ENCODE data around the gene C19orf33.
"Not testable (repeated sequence)": the region's sequence is repeated elsewhere in the genome, so short reads cannot be mapped to it uniquely, and the experiment has no call there.

Gene C19orf33

DNA sequence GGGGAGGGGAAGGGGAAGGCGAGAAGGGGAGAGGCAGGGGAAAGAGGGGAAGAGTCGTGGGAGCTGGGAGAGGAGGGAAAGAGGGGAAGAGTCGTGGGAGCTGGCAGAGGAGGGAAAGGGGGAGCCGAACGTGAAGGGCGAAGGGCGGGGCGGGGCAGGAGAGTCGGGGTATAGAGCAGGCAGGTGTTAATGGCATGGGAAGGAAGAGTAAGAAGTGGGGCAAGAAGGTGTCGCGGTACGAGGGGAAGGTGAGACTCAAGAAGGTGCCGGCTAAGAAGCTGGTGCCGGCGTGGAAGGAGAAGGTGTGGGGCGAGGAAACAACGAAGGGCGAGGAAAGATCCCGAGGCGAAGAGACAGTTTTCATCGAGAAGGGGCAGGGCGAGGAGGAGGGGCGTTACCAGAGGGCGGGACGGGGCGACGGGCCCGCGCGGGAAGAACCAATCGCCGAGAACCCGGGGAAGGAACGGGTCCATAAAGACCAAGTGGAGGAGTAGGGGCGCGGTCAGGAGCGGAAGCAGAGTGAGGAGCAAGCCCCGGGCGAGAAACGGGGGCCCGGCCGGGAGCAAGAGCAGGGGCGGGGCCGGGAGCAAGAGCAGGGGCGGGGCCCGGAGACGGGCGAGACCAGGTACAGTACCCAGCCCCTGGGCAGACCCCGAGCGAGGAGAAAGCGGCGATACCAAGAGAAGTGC, 32.0 kb downstream of the C19orf33 start:
- FAIRE-seq: no peak

DNA sequence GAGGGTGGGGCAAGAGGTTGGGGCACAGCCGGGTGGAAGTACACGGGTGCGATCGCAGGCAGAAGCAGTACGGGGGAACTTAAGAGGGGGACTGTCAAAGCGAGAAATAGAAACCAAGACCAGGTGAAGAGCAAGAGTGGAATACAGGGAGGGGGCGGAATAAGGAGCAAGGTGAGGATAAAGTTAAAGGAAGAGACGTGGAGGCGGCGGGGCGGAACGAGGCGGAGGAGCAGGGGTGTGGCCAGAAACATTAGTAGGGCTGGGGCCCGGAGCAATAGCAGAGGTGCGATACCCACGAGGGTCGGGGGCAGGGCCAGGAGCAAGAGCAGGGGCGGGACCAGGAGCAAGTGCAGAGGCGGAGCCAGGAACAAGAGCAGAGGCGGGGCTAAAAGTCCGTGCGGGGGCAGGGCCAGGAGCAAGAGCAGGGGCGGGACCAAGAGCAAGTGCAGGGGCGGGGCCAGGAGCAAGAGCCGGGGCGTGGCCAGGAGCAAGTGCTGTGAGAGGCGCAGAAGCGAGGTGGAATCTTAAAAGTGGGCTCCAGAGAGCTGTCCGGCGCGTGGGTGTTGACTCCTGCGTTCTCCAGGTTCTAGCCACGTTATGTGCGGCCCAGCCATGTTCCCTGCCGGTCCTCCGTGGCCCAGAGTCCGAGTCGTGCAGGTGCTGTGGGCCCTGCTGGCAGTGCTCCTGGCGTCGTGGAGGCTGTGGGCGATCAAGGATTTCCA, 32.7 kb downstream of the C19orf33 start:
- FAIRE-seq: no peak
- peak; percentile 89 for DNase-seq (ENCODE audit: extremely low spot score, insufficient read length, low read depth)

More for the DNA sequence above, 32.0 kb downstream of the C19orf33 start:
- DNase-seq (ENCODE audit: extremely low spot score, insufficient read length, low read depth): peak; percentile 91

DNA sequence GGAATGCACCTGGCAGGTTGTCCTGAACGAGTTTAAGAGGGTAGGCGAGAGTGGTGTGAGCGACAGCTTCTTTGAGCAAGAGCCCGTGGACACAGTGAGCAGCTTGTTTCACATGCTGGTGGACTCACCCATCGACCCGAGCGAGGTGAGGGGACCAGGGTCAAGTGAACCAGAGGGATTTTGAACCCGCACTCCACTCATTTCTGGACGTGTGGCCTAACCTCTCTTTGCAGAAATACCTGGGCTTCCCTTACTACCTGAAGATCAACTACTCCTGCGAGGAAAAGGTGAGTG, 33.3 kb downstream of the C19orf33 start:
- DNase-seq (ENCODE audit: extremely low spot score, insufficient read length, low read depth) (no peak), FAIRE-seq (no peak)

DNA sequence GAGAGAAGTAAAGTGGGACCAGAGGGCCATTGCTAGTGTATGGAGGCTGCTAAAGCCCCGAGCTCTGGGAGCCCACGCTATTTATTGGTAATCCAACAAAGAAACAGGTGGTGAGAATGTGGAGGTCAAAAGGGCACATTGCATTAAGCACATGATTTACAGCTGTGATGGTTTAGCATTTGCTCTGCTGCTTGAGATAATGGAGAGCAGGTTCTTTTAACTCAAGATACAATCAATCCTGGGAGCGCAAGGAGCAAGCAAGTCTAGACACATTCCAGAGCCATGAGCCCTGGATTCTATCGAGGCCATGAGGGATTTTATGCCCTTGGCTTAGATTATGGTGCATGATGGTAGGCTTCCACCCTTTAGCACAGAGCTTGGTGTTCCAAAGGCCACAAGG, 35.0 kb downstream of the C19orf33 start:
- not testable (repeated sequence) for FAIRE-seq; DNase-seq (ENCODE audit: extremely low spot score, insufficient read length, low read depth)

DNA sequence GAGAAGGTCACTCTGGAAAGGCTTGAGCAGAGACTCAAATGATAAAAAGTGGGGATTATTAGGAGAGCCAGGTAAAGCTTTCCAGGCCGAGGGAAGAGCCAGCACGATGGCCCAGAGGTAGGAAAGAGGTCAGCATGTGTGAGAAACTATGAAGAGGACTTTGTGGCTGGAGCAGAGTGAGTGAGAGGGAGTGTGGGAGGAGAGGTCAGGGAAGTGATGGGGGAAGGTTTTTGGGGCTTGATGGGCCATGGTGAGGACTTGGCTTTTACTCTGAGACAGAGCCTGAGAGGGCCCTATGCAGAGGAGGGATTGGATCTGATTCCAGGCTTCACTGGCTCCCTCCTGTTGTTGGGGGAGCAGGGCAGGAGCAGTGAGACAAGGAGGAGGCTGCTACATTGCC, 36.9 kb downstream of the C19orf33 start:
- FAIRE-seq: no peak
- no peak for DNase-seq (ENCODE audit: extremely low spot score, insufficient read length, low read depth)

DNA sequence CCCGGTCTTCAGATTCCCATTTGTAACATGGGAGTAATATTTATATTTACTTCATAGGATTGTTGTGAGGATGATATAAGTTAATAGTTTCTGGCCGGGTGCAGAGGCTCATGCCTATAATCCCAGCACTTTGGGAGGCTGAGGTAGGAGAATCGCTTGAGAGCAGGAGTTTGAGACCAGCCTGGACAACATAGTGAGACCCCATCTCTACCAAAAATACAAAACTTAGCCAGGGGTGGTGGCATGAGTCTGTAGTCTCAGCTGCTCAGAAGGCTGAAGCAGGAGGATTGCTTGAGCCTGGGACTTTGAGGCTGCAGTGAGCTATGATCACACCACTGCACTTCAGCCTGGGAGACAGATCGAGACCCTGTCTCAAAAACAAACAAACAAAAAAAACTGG, 42.8 kb downstream of the C19orf33 start:
- FAIRE-seq (no peak), DNase-seq (ENCODE audit: extremely low spot score, insufficient read length, low read depth) (no peak)

DNA sequence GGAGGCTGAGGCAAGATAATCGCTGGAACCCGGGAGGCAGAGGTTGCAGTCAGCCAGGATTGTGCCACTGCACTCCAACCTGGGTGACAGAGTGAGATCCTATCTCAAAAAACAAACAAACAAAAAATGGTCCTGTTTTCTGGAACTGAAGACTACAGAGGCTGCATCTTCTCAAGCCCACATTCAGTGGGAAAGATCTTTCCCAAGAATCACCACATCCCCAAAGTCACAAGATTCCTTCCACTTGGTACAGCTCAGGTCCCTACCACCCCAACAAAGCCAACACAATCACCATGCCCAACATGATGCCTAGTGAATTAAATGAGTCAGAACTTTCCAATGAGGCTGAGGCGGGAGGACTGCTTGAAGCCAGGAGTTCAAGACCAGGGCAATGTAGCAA, 46.8 kb downstream of the C19orf33 start:
- no peak for DNase-seq (ENCODE audit: extremely low spot score, insufficient read length, low read depth)
- FAIRE-seq: no peak

DNA sequence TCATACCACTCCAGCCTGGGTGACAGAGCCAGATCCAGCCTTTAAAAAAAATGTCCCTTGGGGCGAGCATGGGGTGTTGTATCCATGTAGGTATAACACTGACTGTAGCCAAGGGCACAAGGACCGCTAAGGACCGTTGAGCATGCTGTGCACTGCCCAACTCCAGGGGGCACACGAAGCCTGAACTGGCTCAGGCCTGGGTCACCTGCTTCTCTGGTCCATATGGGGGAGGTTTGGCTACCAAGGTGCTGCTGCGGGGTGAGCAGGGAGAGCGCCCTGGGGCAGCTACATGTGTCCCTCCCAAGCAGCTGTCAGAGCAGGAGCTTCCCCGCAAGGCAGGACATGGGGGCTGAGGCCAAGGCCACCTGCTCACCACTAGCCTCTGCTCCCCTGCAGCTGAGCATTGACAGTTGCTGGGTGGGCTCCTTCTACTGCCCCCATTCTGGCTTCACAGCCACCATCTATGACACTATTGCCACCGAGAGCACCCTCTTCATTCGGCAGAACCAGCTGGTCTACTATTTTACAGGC, 47.9 kb downstream of the C19orf33 start:
- FAIRE-seq (no peak), DNase-seq (ENCODE audit: extremely low spot score, insufficient read length, low read depth) (no peak)

DNA sequence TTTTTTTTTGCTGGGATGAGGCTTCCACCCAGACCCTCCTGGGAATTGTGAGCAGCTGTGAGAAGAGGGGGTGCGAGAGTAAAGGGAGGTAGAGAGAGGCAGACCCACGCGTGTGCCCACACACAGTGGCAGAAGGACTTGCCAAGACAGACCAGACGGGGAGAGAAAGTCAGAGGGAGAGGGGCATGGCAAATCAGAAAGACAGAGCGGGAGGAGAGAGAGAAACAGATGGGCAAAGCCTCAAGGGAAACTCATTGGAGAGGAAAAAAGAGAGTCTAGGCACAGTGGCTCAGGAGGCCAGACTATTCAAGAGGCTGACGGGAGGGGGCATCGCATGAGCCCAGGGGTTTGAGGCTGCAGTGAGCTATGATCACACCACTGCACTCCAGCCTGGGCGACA, 48.6 kb downstream of the C19orf33 start:
- FAIRE-seq (no peak), DNase-seq (ENCODE audit: extremely low spot score, insufficient read length, low read depth) (no peak)
